CD14-positive monocyte (primary cell): Measurements from ENCODE around the gene ZNF831. TPM values are rescaled to one million over a fixed set of nuclear protein-coding genes. Genes with fewer than 3 reads are reported as not detected.

Experiments
- DNase-seq, 3 donors: peaks; one replicate each; pipeline ENCODE4 v3.0.0-alpha.2; 2011 to 2022
- H2AFZ ChIP-seq: 2 replicates; pipeline ENCODE4 v1.6.0; 2012; ENCODE audit warnings: mild to moderate bottlenecking, low read depth, low read length, inconsistent platforms; ENCODE audit not compliant: insufficient read depth, poor library complexity, severe bottlenecking
- H3K27ac ChIP-seq, 2 donors: 1 replicate in 1 of 2; 2 replicates in 1 of 2; pipeline ENCODE4 v1.5.1; 2012 to 2013; ENCODE audit warnings: low read length in 2 of 2, control low read depth in 1 of 2, inconsistent platforms in 1 of 2, low read depth in 1 of 2, mild to moderate bottlenecking in 1 of 2
- H3K27me3 ChIP-seq, 2 donors: one replicate each; pipeline versions ENCODE4 v1.6.0 to v1.6.1; 2011 to 2013; ENCODE audit warnings: low read length in 2 of 2; ENCODE audit not compliant: control insufficient read depth in 2 of 2, insufficient read depth in 2 of 2
- H3K36me3 ChIP-seq, 2 donors: replicated peaks in 1 of 2; 1 replicate in 1 of 2; 2 replicates in 1 of 2; pipeline versions ENCODE4 v1.5.1 to v1.6.1; 2012 to 2013; ENCODE audit warnings: low read length in 2 of 2, control low read depth in 1 of 2, inconsistent platforms in 1 of 2, mild to moderate bottlenecking in 1 of 2; ENCODE audit not compliant: insufficient read depth in 2 of 2, control insufficient read depth in 1 of 2
- H3K4me1 ChIP-seq, 2 donors: 1 replicate in 1 of 2; 2 replicates in 1 of 2; pipeline versions ENCODE4 v1.5.1 to v1.6.1; 2012 to 2013; ENCODE audit warnings: low read length in 2 of 2, control low read depth in 1 of 2, inconsistent platforms in 1 of 2, mild to moderate bottlenecking in 1 of 2, moderate library complexity in 1 of 2; ENCODE audit not compliant: insufficient read depth in 2 of 2, control insufficient read depth in 1 of 2
- H3K4me2 ChIP-seq: replicated peaks from 2 replicates; pipeline ENCODE3; 2012; ENCODE audit warnings: low read length, moderate library complexity, mild to moderate bottlenecking; ENCODE audit not compliant: poor library complexity, severe bottlenecking; ENCODE audit errors: extremely low read depth
- H3K4me3 ChIP-seq, 3 experiments: fragments of 200-600 bp in 1 of 3; sonication (generic) in 1 of 3; replicated peaks in 1 of 3; 1 replicate in 2 of 3; 2 replicates in 1 of 3; pipeline ENCODE4 v1.5.1; 2011 to 2013; ENCODE audit warnings: low read length in 3 of 3, mild to moderate bottlenecking in 3 of 3, control low read depth in 2 of 3, low read depth in 2 of 3, inconsistent platforms in 1 of 3, moderate library complexity in 1 of 3
- H3K79me2 ChIP-seq: 2 replicates; pipeline ENCODE4 v1.6.0; 2012; ENCODE audit warnings: mild to moderate bottlenecking, control low read depth, inconsistent platforms, low read length, moderate library complexity; ENCODE audit not compliant: insufficient read depth
- H3K9ac ChIP-seq: 2 replicates; pipeline ENCODE4 v1.6.0; 2017; ENCODE audit warnings: low read length, mild to moderate bottlenecking; ENCODE audit not compliant: insufficient read depth, poor library complexity, severe bottlenecking
- H3K9me3 ChIP-seq, 2 donors: replicated peaks in 1 of 2; 1 replicate in 1 of 2; 2 replicates in 1 of 2; pipeline versions ENCODE4 v1.5.1 to v1.6.1; 2012 to 2013; ENCODE audit warnings: low read length in 2 of 2, control low read depth in 1 of 2; ENCODE audit not compliant: control insufficient read depth in 1 of 2, insufficient read depth in 1 of 2
- H4K20me1 ChIP-seq: 2 replicates; pipeline ENCODE4 v1.6.0; 2012; ENCODE audit warnings: mild to moderate bottlenecking, low read length, control low read depth, moderate library complexity; ENCODE audit not compliant: insufficient read depth
- H3K27ac Mint-ChIP-seq, 7 donors: one replicate each; pipeline ENCODE4 v1.8.0; 2020; ENCODE audit warnings: mild to moderate bottlenecking in 7 of 7, mixed read lengths in 7 of 7, moderate library complexity in 6 of 7, inconsistent platforms in 2 of 7
- H3K27me3 Mint-ChIP-seq, 3 donors: one replicate each; pipeline ENCODE4 v1.8.0; 2021 to 2022; ENCODE audit warnings: low read depth in 3 of 3, mild to moderate bottlenecking in 3 of 3, mixed read lengths in 3 of 3, moderate library complexity in 3 of 3, inconsistent platforms in 1 of 3
- H3K36me3 Mint-ChIP-seq, 2 donors: one replicate each; pipeline ENCODE4 v1.8.0; 2020; ENCODE audit warnings: mixed read lengths in 2 of 2, inconsistent platforms in 1 of 2, mild to moderate bottlenecking in 1 of 2
- H3K4me1 Mint-ChIP-seq: one replicate; pipeline ENCODE4 v1.8.0; 2020; ENCODE audit warnings: mild to moderate bottlenecking, mixed read lengths
- H3K4me3 Mint-ChIP-seq, 2 donors: one replicate each; pipeline ENCODE4 v1.8.0; 2020; ENCODE audit warnings: mild to moderate bottlenecking in 2 of 2, mixed read lengths in 2 of 2, moderate library complexity in 1 of 2
- H3K9me3 Mint-ChIP-seq, 7 donors: one replicate each; pipeline ENCODE4 v1.8.0; 2020 to 2022; ENCODE audit warnings: mixed read lengths in 7 of 7, mild to moderate bottlenecking in 6 of 7, moderate library complexity in 6 of 7, inconsistent platforms in 2 of 7
- WGBS: methylation state at CpG from one replicate; pipeline ENCODE4 v1.1.5; 2013; ENCODE audit warnings: missing lambda C conversion rate; ENCODE audit not compliant: insufficient coverage; 5-methylcytosine and 5-hydroxymethylcytosine counted together
- intact Hi-C, 2 donors: fragments of 100-400 bp; cut with micrococcal nuclease; formaldehyde crosslinking; loops; one replicate each; pipeline versions ENCODE4 v1.15.0 to v1.15.1; 2023
- polyA plus RNA-seq, 3 donors: library from polyadenylated mRNA; depleted of rRNA in 1 of 3; unstranded in 2 of 3; stranded (reverse) in 1 of 3; fragments of 300-500 nt in 2 of 3; fragments of >200 nt in 1 of 3; fragmentation: Illumina TruSeq in 2 of 3; gene quantifications; 1 replicate in 2 of 3; 2 replicates in 1 of 3; pipeline ENCODE4 v1.2.3, GENCODE V29; 2012 to 2021
- TF ChIP-seq, protein P1 (sequence below): fragments of 200-600 bp; IDR thresholded peaks from one replicate; pipeline ENCODE4 v1.8.0; 2022; ENCODE audit warnings: antibody characterized with exemption, mild to moderate bottlenecking

Gene ZNF831
- polyA plus RNA-seq, 3 donors, result 0.03 to 0.09 TPM; not detected in 1

DNA sequence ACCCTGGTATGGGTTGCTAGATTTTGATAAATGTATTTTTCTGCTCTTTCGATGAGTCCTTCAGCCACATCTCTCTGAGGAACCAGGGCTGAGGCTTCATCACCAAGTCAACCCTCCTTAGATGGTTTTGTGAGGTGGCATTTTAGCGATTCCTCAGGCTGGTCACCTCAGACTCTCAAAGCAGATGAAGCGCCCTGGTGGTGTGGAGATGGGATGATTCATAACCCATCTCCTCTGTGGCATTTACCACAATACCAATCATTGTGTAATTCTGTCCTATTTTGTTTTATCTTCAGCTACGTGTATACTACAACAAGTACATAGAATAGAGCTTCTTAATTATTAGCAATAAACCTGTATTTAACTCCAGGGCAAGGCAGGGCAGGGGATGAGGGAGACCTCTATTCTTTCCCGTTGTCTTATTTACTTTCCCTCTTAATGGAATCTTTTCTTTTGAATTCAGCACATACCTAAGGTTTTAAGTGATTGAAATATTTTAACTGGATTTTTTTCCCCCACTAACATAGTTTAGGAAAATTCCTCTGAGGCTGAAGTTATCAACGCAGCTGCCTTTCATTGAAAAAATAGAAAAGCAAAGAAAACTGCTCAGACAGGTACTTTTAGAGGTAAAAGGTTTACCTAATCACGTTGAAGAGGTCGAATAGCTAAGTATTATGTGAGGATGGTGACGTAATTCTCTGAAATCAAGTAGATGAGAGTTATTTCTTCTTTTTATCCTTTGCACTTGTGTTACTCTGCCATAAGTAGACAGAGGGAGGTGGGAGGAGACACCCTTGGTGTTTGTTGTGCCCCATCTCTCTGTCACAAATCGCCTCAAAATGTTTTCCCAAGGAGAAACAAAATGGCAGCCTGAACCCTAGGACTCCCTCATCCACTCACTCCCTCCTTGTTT lies 79.3 kb downstream of the ZNF831 start:
- no peaks in the 10 kb centered on the region for H3K36me3 Mint-ChIP-seq
- 80% methylated on average over 2 of the region's 10 CpGs for WGBS
- H3K27ac Mint-ChIP-seq, result no peak overlapping the region
- H3K9ac ChIP-seq, result no peak overlapping the region
- no peak overlapping the region for H3K4me3 Mint-ChIP-seq
- no peak for DNase-seq
- no peak overlapping the region for H2AFZ ChIP-seq
- H3K27me3 ChIP-seq, result peaks cover 28 to 33% of the 10 kb centered on the region in 2 donors
- no peaks in the 10 kb centered on the region for H3K9me3 Mint-ChIP-seq
- H4K20me1 ChIP-seq, result no peaks in the 10 kb centered on the region
- no peaks in the 10 kb centered on the region for H3K9me3 ChIP-seq
- intact Hi-C loops, result no loop called here
- H3K4me1 Mint-ChIP-seq, result peaks cover 6% of the 10 kb centered on the region
- H3K27ac ChIP-seq, result no peak overlapping the region
- no peaks in the 10 kb centered on the region for H3K79me2 ChIP-seq
- TF ChIP-seq, protein P1, sequence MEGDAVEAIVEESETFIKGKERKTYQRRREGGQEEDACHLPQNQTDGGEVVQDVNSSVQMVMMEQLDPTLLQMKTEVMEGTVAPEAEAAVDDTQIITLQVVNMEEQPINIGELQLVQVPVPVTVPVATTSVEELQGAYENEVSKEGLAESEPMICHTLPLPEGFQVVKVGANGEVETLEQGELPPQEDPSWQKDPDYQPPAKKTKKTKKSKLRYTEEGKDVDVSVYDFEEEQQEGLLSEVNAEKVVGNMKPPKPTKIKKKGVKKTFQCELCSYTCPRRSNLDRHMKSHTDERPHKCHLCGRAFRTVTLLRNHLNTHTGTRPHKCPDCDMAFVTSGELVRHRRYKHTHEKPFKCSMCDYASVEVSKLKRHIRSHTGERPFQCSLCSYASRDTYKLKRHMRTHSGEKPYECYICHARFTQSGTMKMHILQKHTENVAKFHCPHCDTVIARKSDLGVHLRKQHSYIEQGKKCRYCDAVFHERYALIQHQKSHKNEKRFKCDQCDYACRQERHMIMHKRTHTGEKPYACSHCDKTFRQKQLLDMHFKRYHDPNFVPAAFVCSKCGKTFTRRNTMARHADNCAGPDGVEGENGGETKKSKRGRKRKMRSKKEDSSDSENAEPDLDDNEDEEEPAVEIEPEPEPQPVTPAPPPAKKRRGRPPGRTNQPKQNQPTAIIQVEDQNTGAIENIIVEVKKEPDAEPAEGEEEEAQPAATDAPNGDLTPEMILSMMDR, result no peak
- no peaks in the 10 kb centered on the region for H3K36me3 ChIP-seq
- H3K4me1 ChIP-seq, result no peaks in the 10 kb centered on the region
- H3K4me2 ChIP-seq, result no peak overlapping the region
- peaks cover 8 to 37% (median 10%) of the 10 kb centered on the region in 3 donors for H3K27me3 Mint-ChIP-seq
- no peak overlapping the region for H3K4me3 ChIP-seq

DNA sequence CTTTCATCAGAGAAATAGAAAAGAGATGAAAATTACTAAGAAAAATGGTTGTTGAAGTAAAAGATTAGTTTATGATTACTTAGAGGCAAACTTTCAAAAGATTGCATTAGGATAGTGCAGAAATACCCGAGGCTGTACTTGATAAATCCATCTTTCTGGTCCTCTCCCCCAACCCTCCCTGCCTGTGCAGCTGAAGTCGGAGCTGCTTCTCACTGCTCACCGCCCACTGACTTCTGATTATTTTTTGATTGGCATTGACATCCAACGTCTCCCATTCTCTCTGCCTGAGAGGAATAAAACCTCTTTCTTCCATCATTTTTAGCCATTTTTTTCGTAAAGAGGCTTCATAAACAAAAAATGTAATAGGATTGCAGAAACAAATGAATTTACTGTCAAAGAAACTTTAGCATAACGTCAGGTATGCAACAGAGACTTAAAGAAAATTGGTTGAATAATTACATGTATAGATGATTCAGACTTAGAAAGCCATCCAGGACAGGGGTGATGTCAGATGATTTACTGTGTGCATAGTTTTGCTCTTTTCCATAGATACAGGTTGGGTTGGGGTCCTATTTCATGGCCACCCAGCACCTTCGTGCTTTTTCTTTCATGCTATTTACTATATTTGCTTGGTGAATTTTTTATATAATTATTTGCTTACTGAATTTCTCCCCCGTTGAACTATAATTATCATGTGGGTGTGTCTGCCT lies 83.2 kb downstream of the ZNF831 start:
- H3K27ac Mint-ChIP-seq, result no peak overlapping the region
- no peaks in the 10 kb centered on the region for H3K36me3 ChIP-seq
- no peaks in the 10 kb centered on the region for H3K9me3 ChIP-seq
- no peak overlapping the region for H3K4me3 Mint-ChIP-seq
- no peak overlapping the region for H3K4me2 ChIP-seq
- H3K4me1 ChIP-seq, result no peaks in the 10 kb centered on the region
- no peak overlapping the region for H2AFZ ChIP-seq
- H3K4me3 ChIP-seq, result no peak overlapping the region
- peaks cover 6% of the 10 kb centered on the region for H3K4me1 Mint-ChIP-seq
- 100% methylated on average over 3 of the region's 8 CpGs for WGBS
- TF ChIP-seq, protein P1, result no peak
- no peaks in the 10 kb centered on the region for H4K20me1 ChIP-seq
- DNase-seq, result no peak
- H3K27ac ChIP-seq, result no peak overlapping the region
- H3K36me3 Mint-ChIP-seq, result no peaks in the 10 kb centered on the region
- no peaks in the 10 kb centered on the region for H3K79me2 ChIP-seq
- intact Hi-C loops, result no loop called here
- no peak overlapping the region for H3K9ac ChIP-seq
- H3K27me3 ChIP-seq, result peaks cover 40 to 45% of the 10 kb centered on the region in 2 donors
- H3K9me3 Mint-ChIP-seq, result peaks cover 0 to 6% (median 2%) of the 10 kb centered on the region in 7 donors
- H3K27me3 Mint-ChIP-seq, result peaks cover 7 to 28% (median 13%) of the 10 kb centered on the region in 3 donors
